HG03097 (cell line): ENCODE data around the gene SLC30A5.
A peak's percentile ranks its signal among the peaks of the same experiment; 100 is the strongest.
"Not testable (repeated sequence)": the region's sequence is repeated elsewhere in the genome, so short reads cannot be mapped to it uniquely, and the experiment has no call there.

Experiments
- ATAC-seq: cut with Tn5 transposase; IDR thresholded peaks from one replicate; pipeline ENCODE4 v1.9.1; 2021; ENCODE audit not compliant: unreplicated experiment, low FRiP score

SLC30A5 gene

GRCh38 chr5:69093771-69094482, at the start of gene SLC30A5:
TSS of gene SLC30A5 (plus strand) at chr5:69094014. CDS start at chr5:69094256, 242 bp downstream.
- peak; percentile 99 for ATAC-seq

- not testable (repeated sequence) for ATAC-seq
These were observed 48.6 kb upstream of the SLC30A5 start for GRCh38 chr5:69045213-69045612.

GRCh38 chr5:69046375-69046957, 47.3 kb upstream of the SLC30A5 start:
- no peak for ATAC-seq

GRCh38 chr5:69048230-69048629, 45.6 kb upstream of the SLC30A5 start:
- ATAC-seq, result no peak

GRCh38 chr5:69049151-69049550, 44.7 kb upstream of the SLC30A5 start:
- ATAC-seq, result no peak

GRCh38 chr5:69049796-69050195, 44.0 kb upstream of the SLC30A5 start:
- ATAC-seq, result no peak

- no peak for ATAC-seq
These were observed 43.6 kb upstream of the SLC30A5 start for GRCh38 chr5:69050214-69050613.

GRCh38 chr5:69052181-69052580, 41.6 kb upstream of the SLC30A5 start:
- no peak for ATAC-seq

GRCh38 chr5:69074664-69075521, 18.9 kb upstream of the SLC30A5 start:
- no peak for ATAC-seq

- no peak for ATAC-seq
These were observed 18.2 kb upstream of the SLC30A5 start for GRCh38 chr5:69075522-69076179.

GRCh38 chr5:69078921-69079540, 14.8 kb upstream of the SLC30A5 start:
- no peak for ATAC-seq

GRCh38 chr5:69079556-69079955, 14.3 kb upstream of the SLC30A5 start:
- no peak for ATAC-seq

GRCh38 chr5:69083412-69083811, 10.4 kb upstream of the SLC30A5 start:
- ATAC-seq, result no peak

GRCh38 chr5:69084195-69084594, 9.6 kb upstream of the SLC30A5 start:
- ATAC-seq, result no peak

- ATAC-seq, result no peak
These were observed 8.9 kb upstream of the SLC30A5 start for GRCh38 chr5:69084903-69085302.

GRCh38 chr5:69086206-69086605, 7.6 kb upstream of the SLC30A5 start:
- ATAC-seq, result no peak

GRCh38 chr5:69088006-69088405, 5.8 kb upstream of the SLC30A5 start:
- not testable (repeated sequence) for ATAC-seq

GRCh38 chr5:69090158-69090557, 3.7 kb upstream of the SLC30A5 start:
- no peak for ATAC-seq

GRCh38 chr5:69091771-69092170, 2.0 kb upstream of the SLC30A5 start:
- no peak for ATAC-seq

- ATAC-seq, result no peak
These were observed 845 bp upstream of the SLC30A5 start for GRCh38 chr5:69092969-69093368.
